HG02840 (cell line): ENCODE results near the gene CTNNA2.

ENCODE experiments used
- ATAC-seq: cut with Tn5 transposase; IDR thresholded peaks from one replicate; pipeline ENCODE4 v1.9.1; 2021; ENCODE audit warnings: mild to moderate bottlenecking, moderate library complexity, moderate number of reproducible peaks; ENCODE audit not compliant: unreplicated experiment, low FRiP score

The CTNNA2 gene

DNA sequence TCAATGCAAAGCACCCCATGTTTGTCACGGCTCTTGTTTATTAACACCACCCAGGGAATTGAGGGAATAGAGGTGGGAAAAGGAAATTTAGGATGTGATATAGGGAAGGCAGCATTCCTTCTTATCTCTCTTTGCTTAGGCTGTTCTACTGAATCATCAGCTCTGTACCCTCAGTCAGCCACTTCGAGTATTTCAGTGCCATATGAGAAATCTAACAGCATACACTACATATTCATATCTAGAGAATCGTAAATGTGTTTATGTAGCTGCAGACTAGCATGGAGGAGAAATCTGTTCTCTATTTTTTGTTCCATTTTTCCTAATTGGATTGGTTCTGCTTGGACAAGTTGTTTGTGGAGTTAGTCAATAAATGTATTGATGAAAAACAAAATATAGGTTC lies 187.8 kb downstream of the CTNNA2 start:
- no peak for ATAC-seq

DNA sequence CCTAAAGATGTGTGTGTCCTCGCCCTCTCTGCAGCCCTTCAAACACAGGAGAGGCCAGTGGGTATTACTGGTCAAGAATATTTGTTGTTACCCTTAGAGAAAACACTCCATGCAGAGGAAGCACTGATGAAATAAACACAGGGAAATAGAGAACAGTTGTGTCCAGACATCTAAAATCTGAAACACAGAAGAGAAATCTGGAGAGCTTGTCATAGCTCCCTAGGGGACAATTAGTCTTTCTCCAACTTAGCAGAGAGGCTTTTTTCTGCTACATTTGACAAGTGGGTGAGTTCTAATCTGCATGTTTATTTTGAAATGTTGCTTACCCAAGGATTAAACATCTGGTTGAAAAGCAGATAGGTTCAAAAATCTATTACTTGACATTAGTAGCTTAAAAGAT lies 190.1 kb downstream of the CTNNA2 start:
- no peak for ATAC-seq

DNA sequence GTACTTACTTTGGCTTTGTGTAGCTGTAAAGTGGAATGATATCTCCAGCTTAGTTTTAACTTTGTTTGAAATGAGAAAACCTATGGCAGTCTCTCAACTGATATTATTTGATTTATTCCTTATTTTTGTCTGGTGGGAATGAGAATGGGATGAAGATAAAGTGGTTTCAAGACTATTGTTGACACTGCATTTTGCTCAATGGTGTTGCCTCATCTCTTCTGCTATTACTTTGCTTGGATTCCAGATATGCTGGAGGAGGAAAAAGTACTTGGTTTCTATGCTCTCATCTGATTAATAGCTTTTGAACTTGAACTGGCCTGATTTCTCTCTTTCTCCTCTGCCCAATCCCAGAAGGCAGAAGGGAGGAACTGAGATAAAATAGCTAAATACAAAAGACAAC lies 198.2 kb downstream of the CTNNA2 start:
- no peak for ATAC-seq

DNA sequence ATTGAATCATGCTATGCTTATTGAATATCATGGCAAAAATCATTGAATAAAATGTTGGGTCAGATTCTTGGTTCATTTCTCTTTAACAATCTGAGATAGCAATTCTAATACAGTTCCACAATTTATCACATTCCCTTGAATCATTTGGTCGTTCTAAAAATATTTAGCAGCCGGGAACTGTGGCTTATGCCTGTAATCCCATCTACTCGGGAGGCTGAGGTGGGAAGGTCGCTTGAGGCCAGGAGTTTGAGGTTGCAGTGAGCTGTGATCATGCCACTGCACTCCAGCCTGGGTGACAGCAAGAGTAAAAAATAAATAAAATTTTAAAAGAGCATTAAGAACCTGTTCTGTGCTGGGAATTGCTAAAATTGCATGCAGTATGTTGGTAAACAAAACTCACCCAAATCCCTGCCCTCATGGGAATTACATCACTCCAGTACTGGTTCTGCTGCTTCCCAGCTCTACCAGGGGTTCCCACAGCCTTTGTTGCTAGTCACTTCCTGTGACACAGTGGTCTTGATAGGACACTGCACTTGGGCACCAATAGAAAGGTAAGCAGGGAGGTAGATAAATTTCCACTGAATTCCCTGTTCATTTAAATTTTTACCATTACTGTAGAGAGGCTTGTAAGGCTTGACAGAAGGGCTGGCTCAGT lies 200.4 kb downstream of the CTNNA2 start:
- no peak for ATAC-seq

DNA sequence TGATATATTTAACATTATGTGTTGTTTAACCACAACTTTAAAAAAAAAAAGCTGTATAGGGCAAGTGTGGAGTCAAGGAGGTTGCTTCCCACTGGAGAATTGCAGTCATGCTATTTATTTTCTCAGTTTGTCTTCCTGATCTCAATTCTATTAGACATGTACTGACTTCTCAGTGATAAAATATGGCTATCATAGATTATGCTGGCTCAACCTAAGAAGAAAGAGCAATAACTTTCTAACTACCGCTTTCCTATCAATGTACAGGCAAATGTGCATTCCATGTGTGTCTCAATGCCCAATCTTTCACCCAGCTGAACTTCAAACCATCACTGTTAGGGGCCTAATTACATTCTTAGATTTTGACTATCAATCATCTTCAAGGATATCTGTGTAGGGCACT lies 201.4 kb downstream of the CTNNA2 start:
- no peak for ATAC-seq

DNA sequence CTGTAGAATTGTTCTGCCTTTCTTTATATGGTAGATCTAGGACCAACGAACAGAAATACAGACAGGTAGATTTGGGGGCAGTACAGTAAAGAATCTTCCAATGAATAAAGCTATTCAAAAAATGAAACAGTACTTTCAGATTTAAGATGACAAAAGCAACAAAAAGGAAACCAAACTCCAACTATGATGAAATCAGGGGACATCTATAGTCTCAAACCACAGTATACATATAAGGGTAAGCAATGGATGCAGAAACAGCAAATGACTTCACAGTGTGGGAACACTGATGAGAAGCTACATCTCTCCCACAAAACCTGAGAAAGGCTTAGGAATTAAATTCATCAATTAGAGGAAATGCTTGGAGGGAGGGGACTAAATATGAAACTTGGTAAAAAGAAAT lies 202.5 kb downstream of the CTNNA2 start:
- ATAC-seq, result no peak

DNA sequence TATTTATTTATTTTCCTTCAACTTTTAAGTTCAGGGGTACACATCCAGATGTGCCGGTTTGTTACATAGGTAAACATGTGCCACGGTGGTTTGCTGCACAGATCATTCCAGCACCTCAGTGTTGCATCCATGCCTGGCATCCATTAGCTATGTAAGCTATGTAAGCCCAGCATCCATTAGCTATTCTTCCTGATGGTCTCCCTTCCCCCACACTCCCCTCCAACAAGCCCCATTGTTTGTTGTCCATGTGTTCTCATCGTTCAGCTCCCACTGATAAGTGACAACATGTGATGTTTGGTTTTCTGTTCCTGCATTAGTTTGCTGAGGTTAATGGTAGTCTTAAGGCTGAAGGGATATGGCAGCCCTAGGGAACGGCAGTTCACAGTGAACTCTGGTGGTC lies 203.4 kb downstream of the CTNNA2 start:
- no peak for ATAC-seq

DNA sequence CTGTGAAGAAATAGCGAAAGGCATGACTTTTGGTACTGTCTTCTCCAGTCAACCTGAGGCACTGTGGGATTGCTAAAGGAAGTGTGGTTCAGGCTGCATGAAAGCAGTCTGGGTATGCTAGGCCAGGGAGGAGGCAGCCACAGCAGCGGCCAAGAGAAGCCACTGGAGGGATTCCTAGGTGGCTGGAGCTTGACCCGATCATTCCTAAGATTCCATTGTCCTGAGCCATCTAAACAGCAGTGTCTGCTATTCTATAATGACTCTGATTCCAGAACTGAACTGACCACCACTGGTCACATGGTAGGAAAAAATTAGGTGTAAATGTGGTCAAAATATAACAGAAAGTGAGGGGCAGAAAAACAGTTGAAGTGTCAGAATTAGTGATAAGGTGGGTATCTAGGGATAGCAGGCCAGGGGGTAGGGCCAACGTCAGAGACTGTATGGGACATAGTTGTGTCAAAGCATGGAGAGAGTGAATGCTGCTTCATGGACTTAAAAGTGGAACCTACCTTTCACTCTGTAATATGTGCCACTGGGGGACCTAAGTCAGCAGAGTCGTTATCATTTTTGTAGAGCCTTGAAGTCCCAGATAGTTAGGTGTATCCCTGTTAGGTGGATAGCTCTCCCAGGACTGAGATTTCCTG lies 204.6 kb downstream of the CTNNA2 start:
- no peak for ATAC-seq

DNA sequence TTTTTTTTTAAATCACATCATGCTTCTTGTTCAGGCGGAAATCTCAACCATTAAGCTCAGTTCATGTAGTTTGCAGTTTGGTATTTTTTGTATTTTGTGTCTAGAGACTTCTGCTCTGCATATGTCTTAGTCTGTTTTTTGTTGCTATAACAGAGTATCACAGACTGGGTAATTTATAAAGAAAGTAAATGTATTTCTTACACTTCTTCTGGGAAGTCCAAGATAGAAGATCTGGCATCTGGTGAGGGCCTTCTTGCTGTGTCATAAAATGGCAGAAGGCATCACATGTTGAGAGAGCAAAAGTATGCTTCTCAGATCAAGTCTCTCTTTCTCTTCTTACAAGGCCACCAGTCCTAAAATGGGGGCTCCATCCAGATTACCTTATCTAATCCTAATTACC lies 208.2 kb downstream of the CTNNA2 start:
- no peak for ATAC-seq

DNA sequence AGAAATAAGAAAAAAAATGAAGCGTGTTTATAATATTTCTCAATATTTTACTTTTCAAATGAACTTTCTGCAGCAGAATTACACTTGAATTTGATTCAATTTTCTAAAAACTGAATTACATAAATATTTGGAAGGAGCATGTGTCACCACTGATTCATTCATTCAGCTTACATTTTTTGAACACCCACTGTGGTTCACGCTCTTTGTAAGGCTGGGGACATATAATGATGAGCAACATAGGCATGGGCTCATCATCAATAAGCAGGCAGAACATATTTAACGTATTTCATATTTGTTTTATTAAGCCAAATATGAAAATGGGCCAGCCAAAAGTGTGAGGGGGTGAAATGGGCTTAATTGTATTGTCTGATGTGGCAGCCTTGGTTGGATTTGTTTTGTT lies 209.1 kb downstream of the CTNNA2 start:
- ATAC-seq, result no peak

DNA sequence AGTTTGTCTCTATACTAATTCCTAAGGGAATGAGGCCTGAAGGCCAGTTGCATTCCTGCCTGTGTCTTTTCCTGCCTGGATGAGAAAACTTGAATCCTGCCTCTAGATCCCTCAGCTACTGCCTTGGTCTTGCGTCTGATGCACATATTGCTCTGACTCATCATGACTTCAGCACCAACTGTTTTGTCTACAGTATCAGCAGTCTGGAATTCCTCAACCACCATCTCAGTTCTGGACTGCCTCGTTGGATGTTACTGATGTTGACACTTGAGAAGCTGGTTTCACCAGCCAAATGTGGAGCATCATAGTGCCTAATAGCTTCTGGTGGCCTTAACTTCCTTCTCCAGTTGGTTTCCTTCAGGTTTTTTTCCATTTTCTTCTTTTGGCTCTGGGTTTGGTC lies 211.0 kb downstream of the CTNNA2 start:
- ATAC-seq, result no peak

DNA sequence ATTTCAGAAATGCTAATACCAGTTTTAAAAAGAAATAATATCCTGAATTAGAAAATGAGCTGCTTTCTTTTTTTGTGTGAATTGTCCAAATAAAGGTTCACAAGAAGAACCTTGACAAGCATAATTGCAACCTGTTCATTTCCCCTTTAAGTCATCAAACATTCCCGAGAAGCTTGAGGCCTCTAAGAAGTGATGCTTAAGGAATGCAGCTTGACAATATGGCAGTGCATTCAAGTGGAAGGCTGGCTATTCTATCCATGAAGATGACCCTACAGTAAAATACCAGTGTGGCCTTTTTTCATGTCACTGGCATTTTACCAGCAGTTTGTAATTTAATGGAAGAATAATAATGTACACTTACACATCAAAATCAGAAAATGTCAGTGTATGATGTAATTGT lies 216.7 kb downstream of the CTNNA2 start:
- ATAC-seq, result no peak

DNA sequence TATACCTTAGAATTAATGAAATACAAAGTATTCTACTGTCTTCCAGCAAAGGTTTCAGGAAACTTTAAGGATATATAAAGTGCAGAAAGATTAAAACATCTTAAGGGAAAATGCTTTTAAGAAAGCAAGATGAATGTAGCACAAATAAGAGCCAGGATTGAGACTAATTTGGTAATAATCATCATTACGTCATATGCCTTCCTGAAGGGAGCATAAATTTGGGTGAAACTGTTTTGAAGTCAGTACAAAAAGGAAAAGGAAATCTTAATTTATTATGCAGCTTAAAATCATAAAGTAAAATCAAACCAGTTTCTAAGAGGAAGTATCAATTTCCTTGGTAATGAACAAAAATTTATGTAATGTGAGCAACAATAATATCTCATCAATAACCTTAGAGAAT lies 221.7 kb downstream of the CTNNA2 start:
- ATAC-seq, result no peak

DNA sequence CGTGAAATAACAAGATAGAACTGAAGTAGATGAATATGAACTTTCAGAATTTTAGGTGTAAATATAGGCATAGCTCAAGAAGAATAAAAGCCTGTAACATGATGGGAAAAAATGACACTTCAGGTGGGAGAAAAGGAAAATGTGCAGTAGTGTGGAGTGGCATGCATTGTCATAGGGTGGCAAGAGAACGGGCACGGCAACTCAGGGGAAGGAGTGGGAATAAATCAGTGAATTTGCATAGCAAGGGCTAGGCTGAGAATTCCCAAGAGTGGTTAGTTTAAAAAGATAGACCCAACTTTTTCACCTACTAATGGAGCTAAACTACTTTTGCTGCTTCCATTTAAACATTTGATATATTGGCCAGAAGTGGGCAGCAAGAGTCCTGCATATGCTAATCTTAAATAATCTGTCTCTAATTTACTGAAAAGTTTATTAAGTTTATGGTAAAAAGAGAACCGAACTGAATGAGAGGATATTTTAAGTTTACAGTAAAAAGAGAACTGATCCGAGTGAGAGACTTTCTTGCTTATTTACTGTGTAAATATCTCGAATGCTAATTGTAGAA lies 228.1 kb downstream of the CTNNA2 start:
- ATAC-seq, result no peak

DNA sequence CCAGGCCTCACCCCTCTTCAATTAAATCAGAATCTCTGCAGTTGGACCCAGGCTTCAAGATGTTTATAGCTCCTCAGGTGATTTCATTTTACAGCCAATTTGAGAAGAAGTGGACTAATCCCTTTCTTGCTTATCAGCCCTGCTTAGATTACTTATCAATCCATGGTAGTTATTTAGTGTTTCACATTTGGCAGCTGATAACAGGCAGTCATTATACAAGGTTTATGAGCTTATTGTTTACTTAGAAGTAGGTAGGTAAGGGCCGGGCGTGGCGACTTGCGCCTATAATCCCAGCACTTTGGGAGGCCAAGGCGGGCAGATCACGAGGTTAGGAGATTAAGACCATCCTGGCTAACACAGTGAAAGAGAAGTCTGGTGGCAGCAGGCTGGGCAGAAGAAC lies 237.5 kb downstream of the CTNNA2 start:
- no peak for ATAC-seq

DNA sequence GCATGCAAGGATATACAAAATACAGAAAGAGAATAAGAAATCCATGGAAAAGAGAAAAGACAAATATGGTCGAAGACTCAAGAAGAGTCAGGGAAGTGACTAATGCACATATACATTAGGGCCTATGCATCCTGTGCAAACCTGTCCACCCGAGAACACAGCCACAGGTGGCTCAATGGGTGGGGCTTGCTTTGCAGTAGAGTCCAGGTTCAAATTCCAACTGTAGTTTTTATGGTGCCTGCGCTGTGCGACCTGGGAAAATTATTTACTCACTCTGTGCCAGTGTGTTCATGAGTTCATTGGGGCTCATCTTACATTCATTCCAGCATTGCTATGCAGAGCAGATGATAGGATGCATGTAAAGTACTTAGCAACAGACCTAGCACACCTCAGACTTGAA lies 244.7 kb downstream of the CTNNA2 start:
- ATAC-seq, result no peak

DNA sequence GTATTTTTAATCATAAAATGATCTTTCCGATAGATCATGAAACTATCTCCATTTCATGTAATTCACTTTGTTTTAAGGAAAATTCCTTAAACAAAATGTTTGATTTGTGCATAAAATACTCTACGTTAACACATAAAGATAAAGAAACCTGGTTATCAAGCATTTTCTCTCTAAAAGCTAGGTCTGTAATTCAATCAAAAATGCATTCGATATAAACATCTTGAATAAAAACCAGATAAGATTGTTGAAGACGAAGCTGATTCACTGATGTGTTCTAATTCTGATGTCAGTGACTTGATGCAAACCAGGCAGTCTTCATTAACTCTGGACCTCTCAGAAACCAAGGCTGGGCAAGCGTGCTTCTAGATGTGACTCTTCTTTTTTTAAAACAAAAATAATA lies 245.2 kb downstream of the CTNNA2 start:
- no peak for ATAC-seq

DNA sequence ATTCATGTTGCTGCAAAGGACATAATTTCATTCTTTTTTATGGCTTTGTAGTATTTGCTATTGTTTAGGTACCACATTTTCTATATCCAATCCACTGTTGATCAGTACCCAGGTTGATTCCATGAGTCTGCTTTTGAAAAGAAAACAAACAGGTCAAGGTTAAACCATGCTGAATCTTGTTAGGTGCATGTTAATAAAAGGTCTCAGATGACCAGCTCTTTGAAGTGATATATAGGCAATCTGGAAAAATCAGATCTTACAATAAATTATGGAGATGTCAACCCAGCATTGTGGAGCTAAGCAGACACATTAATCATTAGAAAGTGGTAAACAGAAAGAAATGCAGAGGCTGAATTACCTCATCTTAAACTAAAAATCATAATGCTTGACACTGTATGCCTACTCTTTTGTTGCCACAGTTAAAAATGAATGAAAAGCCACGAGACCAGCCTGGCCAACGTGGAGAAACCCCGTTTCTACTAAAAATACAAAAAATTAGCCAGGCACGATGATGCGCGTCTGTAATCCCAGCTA lies 246.0 kb downstream of the CTNNA2 start:
- ATAC-seq, result no peak

DNA sequence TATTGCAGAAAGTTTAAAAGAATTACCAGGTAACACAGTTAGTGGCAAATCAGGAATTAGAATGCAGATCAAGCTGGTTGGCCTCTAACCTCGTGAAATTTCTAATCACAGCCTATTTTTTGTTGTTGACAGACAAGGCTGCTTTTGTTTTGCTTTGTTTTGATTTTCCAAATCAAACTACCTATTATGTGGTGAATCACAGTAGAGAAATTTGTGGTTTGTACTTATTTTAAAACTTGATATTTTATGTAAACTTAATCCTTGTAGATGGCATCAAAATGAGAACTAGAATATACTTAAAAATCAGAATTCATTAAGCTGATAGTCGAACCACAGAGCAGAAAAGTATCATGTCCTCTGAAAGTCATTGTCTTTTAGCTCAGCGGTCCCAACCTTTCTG lies 258.1 kb downstream of the CTNNA2 start:
- ATAC-seq, result no peak

DNA sequence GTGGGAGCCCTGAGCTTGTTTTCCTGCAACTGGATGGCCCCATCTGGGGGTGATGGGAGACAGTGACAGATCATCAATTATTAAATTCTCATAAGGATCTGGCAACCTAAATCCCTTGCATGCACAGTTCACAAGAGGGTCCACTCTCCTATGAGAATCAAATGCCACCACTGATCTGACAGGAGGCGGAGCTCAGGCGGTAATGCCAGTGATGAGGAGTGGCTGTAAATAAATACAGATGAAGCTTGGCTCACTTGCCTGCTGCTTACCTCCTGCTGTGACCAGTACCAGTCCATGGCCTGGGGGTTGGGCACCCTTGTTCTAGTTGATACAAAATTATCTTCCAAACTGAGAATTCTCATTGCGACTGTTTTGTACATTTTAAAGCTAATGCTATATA lies 258.6 kb downstream of the CTNNA2 start:
- no peak for ATAC-seq

DNA sequence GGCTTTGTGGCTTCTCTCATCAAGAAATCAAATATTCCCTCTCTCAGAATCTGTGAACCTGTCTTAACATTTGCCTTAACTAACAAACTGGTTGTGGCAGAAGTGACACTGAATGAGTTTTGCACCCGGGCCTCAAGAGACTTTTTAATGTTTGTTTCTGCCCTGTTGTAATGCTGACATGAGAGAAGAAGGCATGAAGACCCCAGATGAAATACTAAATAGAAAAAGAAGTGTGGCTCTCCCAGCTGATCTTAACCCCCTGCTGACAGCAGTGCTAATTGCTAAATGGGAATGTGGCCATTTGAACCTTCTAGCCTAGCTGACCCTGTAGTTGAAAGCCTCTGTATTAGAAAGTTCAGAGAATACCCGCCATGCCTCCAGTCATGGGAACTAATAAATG lies 261.2 kb downstream of the CTNNA2 start:
- ATAC-seq, result no peak

DNA sequence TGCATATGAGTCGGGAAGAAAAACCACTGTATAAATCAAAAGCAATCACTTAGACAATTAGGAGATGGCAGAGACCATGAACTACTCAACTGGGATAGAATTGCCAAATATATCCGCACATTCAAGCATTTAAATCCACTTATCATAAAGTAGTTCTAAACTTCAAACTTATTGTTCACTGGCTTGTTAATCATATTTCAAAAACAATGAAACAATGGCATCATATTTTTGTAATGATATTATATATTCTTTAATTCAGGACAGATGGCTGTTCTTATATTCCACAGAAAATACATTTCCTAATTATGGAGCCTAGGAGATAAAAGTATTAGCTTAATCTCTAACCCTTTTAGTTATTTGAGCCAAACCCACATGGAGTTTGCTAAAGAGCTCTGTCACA lies 263.6 kb downstream of the CTNNA2 start:
- ATAC-seq, result no peak
